ENCODE measurements around the gene GLYR1.

The GLYR1 gene

DNA sequence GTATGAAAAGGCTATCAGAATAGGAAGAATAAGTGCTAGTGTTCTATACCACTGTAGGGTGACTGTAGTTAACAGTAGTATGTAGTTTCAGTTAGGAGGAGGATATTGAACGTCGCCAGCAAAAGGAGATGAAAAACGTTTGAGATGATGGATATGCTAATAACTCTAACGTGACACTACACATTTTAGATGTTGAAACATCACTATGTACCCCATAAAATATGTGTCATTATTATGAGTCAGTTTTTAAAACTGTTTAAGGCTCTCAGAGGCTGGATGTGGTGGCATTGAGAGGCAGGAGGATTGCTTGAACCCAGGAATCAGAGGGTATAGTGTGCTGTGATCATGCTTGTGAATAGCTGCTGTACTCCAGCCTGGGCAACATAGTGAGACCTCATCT, 32.0 kb upstream of the GLYR1 start:
- peak; percentile 28 for DNase-seq (ENCODE audit: low read depth)

DNA sequence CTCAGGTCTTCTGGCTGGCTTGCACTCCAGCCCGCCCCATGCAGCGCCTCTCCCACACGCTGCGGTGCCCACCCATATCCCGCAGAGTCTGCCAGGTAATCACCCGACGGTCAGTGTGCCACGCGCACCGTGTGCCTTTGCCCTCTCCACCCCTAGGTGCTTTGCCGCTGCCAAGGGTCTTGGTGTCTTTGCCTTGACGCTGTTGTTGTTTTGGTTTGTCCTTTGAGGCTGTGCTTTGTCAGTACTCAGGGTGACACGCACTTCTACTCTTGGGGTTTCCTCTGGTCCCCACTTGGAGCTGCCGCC, 30.2 kb upstream of the GLYR1 start:
- DNase-seq (ENCODE audit: low read depth), result no peak

DNA sequence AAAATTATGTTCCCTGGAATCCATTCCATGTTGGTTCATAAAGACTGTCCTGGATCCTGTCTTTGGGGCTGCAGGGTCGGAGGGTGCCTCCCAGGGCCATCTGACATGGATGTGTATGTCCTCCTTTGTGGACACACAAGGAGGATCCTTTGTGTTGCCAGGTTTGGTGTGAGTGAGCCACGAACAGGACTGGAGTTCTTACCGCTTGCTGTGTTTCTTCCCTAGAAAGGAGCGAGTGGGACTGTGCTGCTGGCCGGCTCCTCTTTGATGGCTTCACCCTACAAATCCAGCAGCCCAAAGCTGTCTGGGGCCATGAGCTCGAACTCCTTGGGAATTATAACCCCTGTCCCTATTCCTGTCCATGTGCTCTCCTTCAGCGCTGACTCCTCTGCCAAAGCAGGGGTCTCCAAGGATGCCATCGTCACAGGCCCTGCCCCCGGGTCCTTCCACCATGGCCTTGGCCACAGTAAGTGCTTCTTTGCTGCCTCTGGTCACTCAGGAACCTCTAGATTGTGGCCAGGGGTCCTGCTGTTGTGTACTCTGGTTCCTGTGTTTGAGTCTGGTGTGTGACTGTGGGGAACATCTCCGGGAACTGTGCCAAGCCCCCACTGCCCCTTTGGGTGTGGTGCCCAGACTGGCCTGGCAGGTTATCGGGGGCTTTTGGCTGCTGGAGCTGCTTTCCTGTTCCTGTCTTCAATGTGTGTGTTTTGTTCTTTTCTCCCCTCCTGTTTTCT, 29.7 kb upstream of the GLYR1 start:
- DNase-seq (ENCODE audit: low read depth), result no peak

DNA sequence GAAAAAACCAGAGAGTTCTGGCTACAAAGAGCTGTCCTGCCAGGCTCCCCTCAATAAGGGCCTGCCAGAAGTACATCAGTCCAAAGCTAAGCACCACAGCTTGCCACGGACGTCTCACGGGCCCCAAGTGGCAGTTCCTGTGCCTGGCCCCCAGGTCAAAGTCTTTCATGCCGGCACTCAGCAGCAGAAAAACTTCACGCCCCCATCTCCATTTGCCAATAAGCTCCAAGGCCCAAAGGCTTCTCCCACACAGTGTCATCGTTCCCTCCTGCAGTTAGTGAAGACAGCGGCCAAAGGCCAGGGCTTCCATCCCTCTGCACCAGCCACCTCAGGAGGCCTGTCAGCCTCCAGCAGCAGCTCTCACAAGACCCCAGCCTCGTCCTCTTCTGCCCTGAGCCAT, 27.6 kb upstream of the GLYR1 start:
- no peak for DNase-seq (ENCODE audit: low read depth)

DNA sequence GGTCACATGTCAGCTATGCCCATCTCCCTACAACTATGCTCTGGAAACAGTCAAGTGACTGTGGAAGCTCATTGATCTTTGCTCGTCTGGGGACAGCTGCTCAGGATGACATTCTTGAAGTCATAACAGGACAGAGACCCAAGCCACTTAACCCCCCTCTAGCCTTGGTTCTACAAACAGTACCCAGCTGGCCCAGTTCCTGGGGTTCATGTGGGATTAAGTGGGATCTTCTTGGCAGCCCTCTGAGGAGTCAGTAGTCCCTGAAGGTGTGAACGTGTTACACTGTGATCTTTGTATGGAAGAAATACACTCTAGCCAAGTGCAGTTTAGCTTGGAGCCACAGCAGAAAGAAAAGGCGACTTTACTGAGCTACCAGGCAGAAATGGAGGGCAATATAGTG, 26.0 kb upstream of the GLYR1 start:
- no peak for DNase-seq (ENCODE audit: low read depth)

DNA sequence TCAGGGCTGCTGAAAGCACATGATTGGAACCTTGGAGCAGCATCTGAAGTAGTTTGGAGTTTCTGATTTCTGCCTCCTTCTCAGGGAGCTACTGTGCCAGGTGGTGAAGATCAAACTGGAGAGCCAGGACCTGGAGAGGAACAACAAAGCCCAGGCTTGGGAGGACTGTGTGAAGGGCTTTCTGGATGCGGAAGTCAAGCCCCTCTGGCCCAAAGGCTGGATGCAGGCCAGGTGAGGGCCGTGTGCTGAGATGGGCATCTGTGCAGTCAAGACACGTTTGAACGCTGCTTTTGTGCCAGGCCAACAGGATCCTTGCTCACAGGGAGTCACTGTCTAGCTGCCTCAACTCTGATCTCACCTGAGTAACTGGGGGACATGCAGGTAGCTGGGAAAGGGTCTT, 24.0 kb upstream of the GLYR1 start:
- DNase-seq (ENCODE audit: low read depth), result no peak

DNA sequence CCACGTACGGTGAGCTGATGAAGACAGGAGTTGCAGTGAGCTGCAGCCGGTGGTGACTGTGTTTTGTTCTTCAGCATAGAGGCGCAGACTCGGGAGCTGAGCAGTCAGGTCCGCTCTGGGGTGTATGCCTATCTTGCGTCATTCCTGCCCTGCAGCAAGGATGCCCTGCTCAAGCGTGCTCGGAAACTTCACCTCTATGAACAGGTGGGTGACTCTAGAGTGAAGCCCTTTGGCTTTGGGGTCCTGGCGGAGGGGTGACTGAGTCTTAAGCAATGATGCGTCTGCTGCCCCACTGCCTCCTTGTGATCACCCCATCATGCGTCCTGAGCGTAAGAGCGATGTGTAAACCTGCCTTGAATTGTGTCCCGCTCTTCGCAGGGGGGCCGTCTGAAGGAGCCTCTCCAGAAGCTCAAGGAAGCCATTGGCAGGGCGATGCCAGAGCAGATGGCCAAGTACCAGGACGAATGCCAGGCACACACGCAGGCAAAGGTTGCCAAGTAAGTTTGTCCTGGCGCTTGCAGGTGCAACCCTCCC, 23.1 kb upstream of the GLYR1 start:
- DNase-seq (ENCODE audit: low read depth), result no peak

DNA sequence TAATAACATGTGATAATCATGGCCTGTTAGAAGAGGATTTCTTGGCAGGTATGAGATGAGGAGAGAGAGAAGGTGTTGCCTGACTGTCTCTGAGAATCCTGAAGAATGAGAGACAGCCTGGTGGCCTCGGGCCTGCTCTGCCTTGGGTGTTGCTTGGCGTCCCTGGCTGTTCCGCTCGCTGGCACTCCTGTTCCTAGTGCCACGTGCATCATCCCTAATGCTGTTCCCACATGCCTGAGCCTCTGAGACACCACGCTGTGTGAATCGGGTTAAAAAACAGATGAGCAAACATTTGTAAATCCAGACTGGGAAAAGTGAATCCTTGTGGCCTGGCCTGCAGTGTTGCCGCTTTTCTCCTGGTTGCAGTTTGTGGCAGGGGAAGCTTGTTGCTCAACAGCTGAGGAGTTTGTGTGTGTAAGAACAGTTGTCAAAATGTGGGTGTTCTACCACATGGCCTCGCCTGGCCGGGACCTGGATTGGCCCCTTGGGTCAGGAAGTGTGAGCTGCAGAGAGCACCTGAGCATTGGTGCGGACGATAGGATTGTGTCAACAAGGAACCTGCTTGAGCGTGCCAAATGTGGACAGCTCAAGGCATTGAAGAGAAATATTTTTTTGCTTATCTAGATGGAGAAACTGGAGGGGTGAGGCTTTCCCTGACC, 22.2 kb upstream of the GLYR1 start:
- no peak for DNase-seq (ENCODE audit: low read depth)

DNA sequence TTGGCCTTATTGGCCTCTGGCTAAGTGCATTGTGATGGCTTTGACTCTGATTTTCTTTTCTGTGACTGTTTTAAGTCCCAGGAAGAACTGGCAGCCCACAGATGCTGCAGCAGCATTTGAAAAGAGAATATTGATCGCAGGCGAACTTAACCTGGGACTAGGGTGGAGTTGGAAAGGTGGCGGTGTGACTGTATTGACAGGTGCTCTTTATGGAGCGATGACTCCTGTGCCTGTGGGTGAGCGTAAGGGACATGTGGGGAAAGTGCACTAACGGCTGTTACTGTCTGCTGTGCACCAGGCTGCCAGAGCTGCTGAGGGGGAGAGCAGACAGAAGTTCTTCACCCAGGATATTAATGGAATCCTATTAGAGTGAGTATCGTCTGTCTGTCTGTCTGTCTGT, 21.4 kb upstream of the GLYR1 start:
- no peak for DNase-seq (ENCODE audit: low read depth)

DNA sequence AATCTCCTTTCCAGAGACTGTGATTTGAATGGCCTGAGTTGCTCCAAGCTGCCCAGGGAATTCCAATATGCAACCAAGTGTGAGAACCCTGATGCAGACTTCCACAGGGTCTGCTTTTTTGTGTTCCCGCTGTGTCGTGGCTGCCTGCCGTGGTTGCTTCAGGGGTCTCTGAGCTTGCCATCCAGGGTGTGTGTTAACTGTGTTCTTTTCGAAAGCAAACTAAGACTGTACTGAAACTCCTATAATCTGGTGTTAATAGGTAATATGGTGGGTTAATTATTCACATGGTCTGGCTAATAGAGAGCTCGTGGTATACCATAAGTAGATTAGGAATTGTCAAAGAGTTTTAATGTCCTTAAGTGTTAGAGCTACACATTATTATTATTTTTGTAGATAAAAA, 20.9 kb upstream of the GLYR1 start:
- no peak for DNase-seq (ENCODE audit: low read depth)

DNA sequence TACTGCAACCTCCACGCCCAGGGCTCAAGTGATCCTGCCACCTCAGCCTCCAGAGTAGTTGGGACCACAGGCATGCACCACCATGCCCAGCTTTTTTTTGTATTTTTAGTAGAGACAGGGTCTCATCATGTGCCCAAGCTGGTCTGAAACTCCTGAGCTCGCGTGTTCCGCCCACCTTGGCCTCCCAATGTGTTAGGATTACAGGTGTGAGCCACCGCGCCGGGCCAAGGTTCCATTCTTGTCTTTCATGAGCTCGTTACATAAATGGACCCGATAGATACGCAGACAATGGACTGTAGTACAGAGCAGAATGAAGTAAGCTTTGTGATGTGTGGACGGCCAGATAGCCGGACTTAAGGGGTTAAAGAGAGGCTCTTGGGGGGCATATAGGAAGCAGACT, 19.5 kb upstream of the GLYR1 start:
- no peak for DNase-seq (ENCODE audit: low read depth)

DNA sequence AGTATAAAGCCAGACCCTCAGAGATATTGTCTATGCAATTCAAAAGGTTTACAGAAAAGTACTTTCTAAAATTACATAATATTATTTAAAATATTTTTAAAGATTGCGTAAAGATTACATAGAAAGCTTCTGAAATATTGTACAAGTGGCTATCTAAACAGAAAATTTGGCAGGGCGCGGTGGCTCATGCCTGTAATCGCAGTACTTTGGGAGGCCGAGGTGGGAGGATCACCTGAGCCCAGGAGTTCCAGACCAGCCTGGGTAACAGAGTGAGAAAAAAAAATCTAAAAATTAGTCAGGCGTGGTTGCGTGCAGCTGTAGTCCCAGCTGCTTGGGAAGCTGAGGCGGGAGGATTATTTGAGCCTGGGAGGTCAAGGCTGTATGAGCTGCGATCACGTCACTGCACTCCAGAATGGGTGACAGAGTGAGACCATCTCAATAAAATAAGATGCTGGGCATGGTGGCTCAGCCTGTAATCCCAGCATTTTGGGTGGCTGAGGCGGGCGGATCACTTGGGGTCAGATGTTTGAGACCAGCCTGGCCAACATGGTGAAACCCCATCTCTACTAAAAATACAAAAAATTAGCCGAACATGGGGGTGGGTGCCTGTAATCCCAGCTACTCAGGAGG, 18.3 kb upstream of the GLYR1 start:
- no peak for DNase-seq (ENCODE audit: low read depth)

DNA sequence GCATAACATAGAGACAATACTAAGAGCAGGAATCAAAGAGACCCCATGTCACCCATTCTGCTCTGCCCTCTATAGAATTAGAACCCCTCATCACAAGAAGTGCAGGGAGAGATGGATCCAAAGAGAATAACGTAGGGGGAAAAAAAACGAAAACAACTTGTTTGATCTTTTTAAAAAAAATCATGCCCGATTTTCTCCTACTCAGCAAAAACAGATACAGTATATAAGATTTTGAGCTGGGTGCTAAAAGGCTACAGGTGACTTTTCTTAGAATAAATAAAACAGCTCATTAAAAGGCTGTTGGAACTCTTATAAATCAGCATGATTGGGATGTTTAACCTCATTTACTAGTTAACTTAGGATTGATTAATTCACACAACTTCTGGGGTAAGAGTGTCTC, 17.6 kb upstream of the GLYR1 start:
- DNase-seq (ENCODE audit: low read depth), result no peak

DNA sequence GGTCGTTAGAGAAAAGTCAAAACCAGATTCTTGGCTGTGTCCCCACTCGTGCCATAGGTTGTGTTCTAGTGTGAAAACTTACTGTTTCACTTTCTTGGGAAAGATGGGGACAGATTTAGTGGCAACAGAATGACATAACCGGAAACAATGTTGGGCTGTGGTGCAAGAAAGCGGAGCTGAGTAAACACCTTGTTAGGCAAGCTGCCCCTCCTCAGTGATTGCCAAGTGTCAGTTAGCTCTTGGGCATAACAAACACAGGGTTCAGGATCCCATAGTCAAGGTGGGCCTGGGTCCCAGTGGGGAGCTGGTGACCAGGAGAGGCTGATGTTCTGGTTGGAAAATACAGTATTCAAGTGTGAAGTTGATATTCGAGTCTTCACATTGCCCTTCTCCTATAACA, 15.6 kb upstream of the GLYR1 start:
- no peak for DNase-seq (ENCODE audit: low read depth)

DNA sequence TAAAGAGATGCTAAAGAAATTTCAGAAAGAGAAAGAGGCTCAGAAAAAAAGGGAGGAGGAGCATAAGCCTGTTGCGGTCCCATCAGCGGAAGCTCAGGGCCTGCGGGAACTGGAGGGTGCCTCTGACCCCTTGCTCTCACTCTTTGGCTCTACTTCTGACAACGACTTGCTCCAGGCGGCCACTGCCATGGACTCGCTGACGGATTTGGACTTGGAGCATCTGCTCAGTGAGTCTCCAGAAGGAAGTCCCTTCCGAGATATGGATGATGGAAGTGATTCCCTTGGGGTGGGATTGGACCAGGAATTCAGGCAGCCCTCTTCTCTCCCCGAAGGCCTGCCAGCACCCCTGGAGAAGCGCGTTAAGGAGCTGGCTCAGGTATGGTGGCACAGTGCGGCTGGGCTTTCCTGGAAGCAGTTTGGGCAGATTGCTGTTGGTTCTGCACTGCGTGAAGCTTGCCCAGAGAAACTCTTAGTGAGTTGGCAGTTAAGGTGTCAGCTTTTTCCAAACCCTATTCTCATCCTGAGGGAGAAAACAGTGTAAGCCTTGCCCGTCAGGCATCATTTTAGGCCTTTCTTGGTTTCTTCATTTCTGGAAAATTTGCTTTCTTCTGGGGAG, 13.7 kb upstream of the GLYR1 start:
- no peak for DNase-seq (ENCODE audit: low read depth)

DNA sequence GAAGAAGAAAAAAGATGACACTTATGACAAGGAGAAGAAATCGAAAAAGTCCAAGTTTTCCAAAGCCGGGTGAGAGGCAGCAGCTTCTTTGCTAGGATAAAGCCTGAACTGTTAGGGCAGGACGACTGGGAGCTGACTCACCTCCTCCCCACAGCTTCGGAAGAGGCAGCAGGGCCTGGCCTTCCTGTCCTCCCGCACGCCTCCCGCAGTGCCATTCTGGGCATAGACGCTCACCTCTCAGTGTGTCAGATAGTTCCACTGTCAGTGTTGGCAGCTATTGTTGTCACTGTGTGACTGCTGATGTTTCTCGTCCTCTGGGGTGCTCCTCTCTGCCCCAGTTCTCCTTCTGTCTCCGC, 12.8 kb upstream of the GLYR1 start:
- peak; percentile 76 for DNase-seq (ENCODE audit: low read depth)

DNA sequence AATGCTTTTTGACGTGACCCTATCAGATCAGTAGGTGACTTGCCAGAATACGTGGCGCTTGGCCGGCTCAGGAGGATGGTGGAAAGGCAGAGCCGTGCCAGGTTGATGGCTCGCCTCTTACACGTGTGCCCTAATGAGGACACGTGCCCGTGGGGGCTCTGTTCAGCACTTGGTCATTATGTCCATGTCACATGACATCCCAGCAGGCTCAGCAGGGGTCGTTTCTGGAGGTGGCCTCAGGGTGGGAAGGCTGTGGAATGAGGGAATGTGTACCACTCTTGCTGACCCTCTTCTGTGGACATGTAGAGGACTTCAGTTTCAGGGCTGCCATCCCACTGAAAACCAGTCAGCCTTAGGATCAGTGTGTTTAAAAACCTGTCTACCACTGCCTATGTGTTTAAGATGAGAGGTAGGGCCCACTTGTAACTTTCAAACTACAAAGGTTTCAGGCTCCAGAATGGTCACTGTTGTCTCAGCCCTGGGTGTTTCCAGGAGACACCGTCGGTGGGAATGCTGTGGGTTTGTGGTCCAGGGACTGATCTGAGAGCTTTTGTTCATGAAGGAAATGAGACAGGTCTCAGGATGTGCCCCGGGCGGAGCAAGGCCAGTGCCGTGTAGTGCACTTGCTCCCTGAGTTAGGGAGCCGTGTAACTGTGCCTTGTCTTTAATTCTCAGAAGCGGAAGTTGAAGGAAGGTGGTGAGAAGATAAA, 12.3 kb upstream of the GLYR1 start:
- DNase-seq (ENCODE audit: low read depth), result peak; percentile 77

DNA sequence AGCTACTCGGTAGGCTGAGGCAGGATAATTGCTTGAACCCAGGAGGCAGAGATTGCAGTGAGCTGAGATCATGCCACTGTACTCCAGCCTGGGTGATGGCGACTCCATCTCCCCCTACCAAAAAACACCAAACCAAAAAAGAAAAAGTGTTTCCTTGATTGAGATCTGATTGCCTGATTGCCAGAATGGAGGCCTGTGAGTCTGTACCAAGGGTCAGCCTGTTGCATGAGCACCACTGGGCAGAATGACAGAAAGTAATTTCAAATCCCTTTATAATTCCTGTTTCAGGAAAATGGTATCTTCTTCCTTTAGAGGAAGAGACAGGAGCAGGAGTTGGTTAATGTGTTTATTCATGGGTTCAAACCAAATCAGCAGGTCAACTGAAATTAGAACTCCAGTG, 8.7 kb upstream of the GLYR1 start:
- no peak for DNase-seq (ENCODE audit: low read depth)

DNA sequence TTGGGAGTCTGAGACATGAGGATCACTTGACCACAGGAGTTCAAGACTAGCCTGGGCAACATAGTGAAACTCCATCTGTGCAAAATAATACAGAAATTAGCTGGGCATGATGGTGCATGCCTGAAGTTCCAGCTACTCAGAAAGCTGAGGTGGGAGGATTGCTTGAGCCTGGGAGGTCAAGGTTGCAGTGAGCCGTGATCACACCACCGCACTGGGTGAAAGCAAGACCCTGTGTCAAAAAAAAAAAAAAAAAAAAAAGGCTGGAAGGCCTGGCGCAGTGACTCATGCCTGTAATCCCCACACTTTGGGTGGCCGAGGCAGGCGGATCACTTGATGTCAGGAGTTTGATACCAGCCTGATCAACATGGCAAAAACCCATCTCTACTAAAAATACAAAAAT, 8.3 kb upstream of the GLYR1 start:
- no peak for DNase-seq (ENCODE audit: low read depth)

DNA sequence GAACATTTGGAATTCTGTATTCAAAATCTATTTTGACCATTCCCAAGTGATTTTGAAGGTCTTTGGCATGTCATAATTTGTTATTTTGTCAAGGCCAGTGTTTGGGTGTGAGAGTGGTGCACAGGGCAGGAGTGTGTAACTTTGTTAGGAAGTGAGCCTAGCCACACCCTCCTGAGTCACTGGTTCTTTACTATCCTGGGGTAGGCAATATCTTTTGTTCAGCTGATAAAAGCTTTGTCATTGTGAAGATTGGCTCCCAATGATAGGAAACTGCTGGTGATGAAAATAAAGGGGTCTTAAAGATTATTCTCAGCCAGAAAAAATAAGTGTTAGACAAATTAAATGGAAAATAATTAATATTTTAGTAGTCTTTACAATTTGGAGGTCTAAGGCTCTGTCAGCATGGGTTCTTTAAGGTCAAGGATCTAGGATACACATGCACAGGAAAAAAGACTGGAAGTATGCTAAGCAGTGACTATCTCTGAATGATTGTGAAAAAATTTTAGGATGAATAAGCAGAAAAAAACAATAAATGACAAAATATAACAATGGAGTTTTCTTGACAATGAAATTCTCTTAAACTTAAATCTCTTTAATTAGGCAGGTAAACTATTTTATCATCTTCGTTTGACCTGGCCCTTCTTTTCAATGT, 5.3 kb upstream of the GLYR1 start:
- peak; percentile 65 for DNase-seq (ENCODE audit: low read depth)

DNA sequence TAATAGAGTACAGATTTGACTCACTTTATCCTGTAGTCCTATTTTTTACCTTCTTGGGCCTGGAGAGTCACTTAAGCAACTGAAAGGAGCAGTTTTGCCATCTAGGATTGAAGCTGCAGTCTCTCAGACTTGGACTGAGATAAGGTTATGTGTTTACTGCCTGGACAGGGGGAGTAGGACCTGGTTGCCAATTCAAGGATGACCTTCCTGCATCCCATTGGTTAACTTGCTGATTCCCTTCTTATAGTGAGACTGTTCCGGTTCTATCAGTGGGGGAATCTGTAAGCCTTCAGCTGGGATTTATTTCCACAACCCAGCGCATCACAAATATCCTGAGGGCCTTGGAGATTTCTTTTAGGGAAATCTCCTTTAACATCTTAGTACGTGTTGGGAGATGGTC, 3.1 kb upstream of the GLYR1 start:
- no peak for DNase-seq (ENCODE audit: low read depth)

Data from ELR (cell line).